ENCODE results near the gene ADARB2.

- TF ChIP-seq CTCF (IDR thresholded peaks at IDR 0.05) (no peak), ZFX (IDR thresholded peaks at IDR 0.05; ENCODE audit: borderline replicate concordance) (no peak)
Measured at GRCh38 chr10:1227510-1228402, 509.6 kb downstream of the ADARB2 start.
